Myocyte (in vitro differentiated cells): ENCODE results near the gene ZC3H13. TPM values are rescaled to one million over a fixed set of nuclear protein-coding genes. Genes with fewer than 3 reads are reported as not detected.

Experiments used
- total RNA-seq: library from RNA; depleted of rRNA; stranded (reverse); fragments of >200 nt; gene quantifications from 2 replicates; pipeline ENCODE4 v1.2.3, GENCODE V29; 2014

ZC3H13 gene
- total RNA-seq, 1 donor from 2014 or later: 15.2 TPM

Other genes starting within 250 kb of the ZC3H13 start
- not detected in 2 replicates for gene SIAH3, start 201.0 kb downstream of the ZC3H13 start, total RNA-seq
- gene CPB2, start 52.3 kb upstream of the ZC3H13 start, total RNA-seq: not detected in 2 replicates
- gene LCP1, start 129.4 kb upstream of the ZC3H13 start, total RNA-seq: not detected in 2 replicates
- gene LRRC63, start 159.2 kb upstream of the ZC3H13 start, total RNA-seq: not detected in 2 replicates